K562 (cell line): ENCODE data around the gene RAB5B. TPM values are rescaled to one million over a fixed set of nuclear protein-coding genes. Genes with fewer than 3 reads are reported as not detected.

Experiments
- ASH1L ChIP-seq: fragments of 450-650 bp; IDR thresholded peaks from 2 replicates; pipeline ENCODE4 v1.6.1; 2018; ENCODE audit warnings: borderline replicate concordance, mild to moderate bottlenecking, low read depth; ENCODE audit not compliant: partially characterized antibody
- BCL6 ChIP-seq: fragments of 250-450 bp; sonication (Bioruptor Pico); IDR thresholded peaks from 2 replicates; pipeline ENCODE4 v1.4.0; 2020
- C11orf30 ChIP-seq: fragments of 450-650 bp; IDR thresholded peaks from 2 replicates; pipeline ENCODE4 v1.6.1; 2016; ENCODE audit warnings: low read depth, mild to moderate bottlenecking
- CEBPG ChIP-seq, 3 experiments: fragments of 200-800 bp in 1 of 3; sonication (Bioruptor generic) in 1 of 3; sonication (generic) in 1 of 3; formaldehyde crosslinking in 1 of 3; IDR thresholded peaks in 2 of 3; conservative IDR thresholded peaks in 1 of 3; 2 replicates each; pipeline versions ENCODE4 v1.6.1 to v1.8.0; 2016 to 2022; ENCODE audit warnings: missing compliant biosample characterization in 2 of 3, missing genetic modification characterization in 2 of 3, mild to moderate bottlenecking in 1 of 3, missing genetic modification reagents in 1 of 3
- CREBBP ChIP-seq: IDR thresholded peaks from one replicate; pipeline ENCODE4 v1.6.1; 2012; ENCODE audit warnings: low read depth, mild to moderate bottlenecking, control low read depth, inconsistent platforms, low read length
- CTCF ChIP-seq, 3 experiments: IDR thresholded peaks in 2 of 3; conservative IDR thresholded peaks in 1 of 3; 2 replicates each; pipeline ENCODE4 v1.5.1; 2011 to 2012; ENCODE audit warnings: low read length in 3 of 3, mild to moderate bottlenecking in 3 of 3, control low read depth in 2 of 3, improper control_type of control experiment in 1 of 3, inconsistent platforms in 1 of 3, low read depth in 1 of 3, mixed read lengths in 1 of 3, moderate library complexity in 1 of 3; ENCODE audit not compliant: insufficient read depth in 2 of 3
- KAT8 ChIP-seq: fragments of 450-650 bp; IDR thresholded peaks from 2 replicates; pipeline ENCODE4 v1.6.1; 2016; ENCODE audit warnings: low read depth, mild to moderate bottlenecking
- NCOA4 ChIP-seq: fragments of 450-650 bp; IDR thresholded peaks from 2 replicates; pipeline ENCODE4 v1.6.1; 2018; ENCODE audit warnings: mild to moderate bottlenecking; ENCODE audit not compliant: partially characterized antibody
- NEUROD1 ChIP-seq: fragments of 150-350 bp; IDR thresholded peaks from 2 replicates; pipeline ENCODE4 v1.6.1; 2014; ENCODE audit warnings: borderline replicate concordance, low read length, low read depth; ENCODE audit not compliant: partially characterized antibody
- NFXL1 ChIP-seq: fragments of 450-650 bp; formaldehyde crosslinking; IDR thresholded peaks from 2 replicates; pipeline ENCODE4 v1.4.0; 2021; ENCODE audit warnings: mild to moderate bottlenecking
- PYGO2 ChIP-seq: fragments of 450-650 bp; IDR thresholded peaks from 2 replicates; pipeline ENCODE4 v1.6.1; 2016; ENCODE audit warnings: mild to moderate bottlenecking, missing genetic modification characterization, moderate library complexity, missing compliant biosample characterization
- SRSF7 ChIP-seq: fragments of 200-400 bp; formaldehyde crosslinking; optimal IDR thresholded peaks from 2 replicates; pipeline ENCODE3; 2017; ENCODE audit warnings: mild to moderate bottlenecking, low read depth, low read length
- TCF3 ChIP-seq: sonication (generic); formaldehyde crosslinking; IDR thresholded peaks from 2 replicates; pipeline ENCODE4 v1.4.0; 2020; ENCODE audit warnings: mild to moderate bottlenecking, missing genetic modification reagents
- ZBTB2 ChIP-seq: fragments of 450-650 bp; IDR thresholded peaks from 2 replicates; pipeline ENCODE4 v1.6.1; 2016; ENCODE audit warnings: antibody characterized with exemption
- ZKSCAN1 ChIP-seq: fragments of 150-350 bp; IDR thresholded peaks from 2 replicates; pipeline ENCODE4 v1.6.1; 2016; ENCODE audit warnings: low read depth, low read length
- ZNF146 ChIP-seq: IDR thresholded peaks from one replicate; pipeline ENCODE4 v1.6.1; 2018; ENCODE audit warnings: missing compliant biosample characterization; ENCODE audit not compliant: unreplicated experiment
- ZNF263 ChIP-seq: sonication (generic); formaldehyde crosslinking; IDR thresholded peaks from 2 replicates; pipeline ENCODE4 v1.8.0; 2022; ENCODE audit warnings: mild to moderate bottlenecking, missing genetic modification reagents, borderline replicate concordance
- polyA plus RNA-seq, 8 experiments: library from polyadenylated mRNA; depleted of rRNA in 4 of 8; stranded (reverse) in 5 of 8; unstranded in 3 of 8; fragments of >200 nt; fragmentation: Nextera tagmentation in 2 of 8; fragmentation: Illumina TruSeq in 1 of 8; extraction: Ambion mirVana in 2 of 8; extraction: Trizol in 1 of 8; gene quantifications; 2 replicates each; pipeline versions ENCODE4 v1.2.1 to v1.2.3, GENCODE V29; 2011 to 2014; ENCODE audit warnings: inconsistent platforms in 1 of 8, missing spikeins in 1 of 8
- total RNA-seq, 7 experiments: library from RNA; depleted of rRNA in 6 of 7; stranded (reverse); fragments of >200 nt in 6 of 7; fragmentation: Illumina TruSeq in 2 of 7; extraction: Trizol in 2 of 7; gene quantifications; 2 replicates each; pipeline versions ENCODE4 v1.2.1 to v1.2.3, GENCODE V29; 2011 to 2021; ENCODE audit warnings: low replicate concordance in 1 of 7
- TF ChIP-seq, protein P1 (sequence below): fragments of 450-650 bp; conservative IDR thresholded peaks from 2 replicates; pipeline ENCODE4 v1.6.1; 2016; ENCODE audit warnings: missing genetic modification characterization, low read depth, mild to moderate bottlenecking, control low read depth, missing compliant biosample characterization
- TF ChIP-seq, protein P2 (sequence below): fragments of 450-650 bp; formaldehyde crosslinking; IDR thresholded peaks from 2 replicates; pipeline ENCODE4 v1.4.0; 2020; ENCODE audit warnings: mild to moderate bottlenecking, moderate library complexity

RAB5B gene
- total and polyA plus RNA-seq, 9 of the 15 experiments (the other 6 are each of a cell fraction or from before 2014, with no cell fraction given), result 6.8 to 73.8 (median 25.2) TPM

DNA sequence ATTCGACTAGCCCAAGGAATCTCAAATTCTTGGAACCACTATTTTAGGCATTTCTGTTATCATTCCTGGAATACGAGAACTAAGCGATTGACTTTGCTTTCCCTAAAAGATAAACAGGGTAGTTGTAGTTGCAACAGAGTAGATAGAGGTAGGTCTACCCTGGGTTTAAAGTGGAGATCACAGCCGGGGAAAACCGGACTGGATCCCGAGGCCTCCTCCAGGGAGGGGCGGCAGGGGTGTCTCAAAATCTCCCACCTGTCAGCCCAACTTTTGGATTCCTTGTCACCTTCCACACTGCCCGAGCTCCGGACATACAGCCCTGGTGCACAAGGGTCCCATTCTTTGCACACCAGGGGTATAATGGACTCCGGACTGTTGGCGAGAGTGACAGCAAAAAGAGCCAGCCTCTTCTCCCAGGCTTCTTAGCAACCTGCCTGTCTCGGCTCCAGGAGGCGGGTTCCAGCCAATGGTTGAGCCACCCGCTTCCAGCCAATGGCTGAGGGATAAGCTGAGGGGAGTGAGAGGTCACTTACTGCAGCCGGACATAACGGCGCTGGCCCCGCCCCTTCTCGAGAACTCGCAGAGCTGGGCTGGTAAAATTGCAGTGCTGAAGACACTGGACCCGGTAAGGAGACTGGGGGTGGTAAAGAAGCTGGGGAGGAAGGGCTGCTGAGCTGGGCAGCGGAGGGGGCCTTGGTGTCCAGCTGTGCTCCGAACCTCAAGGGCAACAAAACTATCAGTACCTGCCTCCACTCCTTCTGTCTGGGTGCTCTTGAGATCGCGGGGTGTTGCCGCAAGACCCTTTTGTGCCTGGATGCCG is 23.0 kb downstream of the RAB5B start, which contains the start of gene SUOX (continued):
- TF ChIP-seq NFXL1 (CRISPR knock-in tag) (peak; percentile 67; the same call in 1 of the 2 replicates), CTCF (IDR thresholded peaks at IDR 0.05 in 2 of 3, conservative IDR thresholded peaks at IDR 0.05 in 1 of 3; ENCODE audit: insufficient read depth in 2 of 3, low read depth in 1 of 3, low read length in 3 of 3) (no peak), KAT8 (no peak), PYGO2 (tag) (no peak), TCF3 (CRISPR knock-in tag) (peak; percentile 15; the same call in 1 of the 2 replicates), ZNF263 (no peak), CEBPG (CRISPR knock-in tag; IDR thresholded peaks at IDR 0.05) (no peak; the same call in none of the 2 replicates), CEBPG (tag; conservative IDR thresholded peaks at IDR 0.05 in 1 of 2, IDR thresholded peaks at IDR 0.05 in 1 of 2) (no peak), NEUROD1 (no peak), C11orf30 (no peak), ASH1L (no peak), NCOA4 (no peak), ZKSCAN1 (no peak), CREBBP (no peak), ZNF146 (CRISPR knock-in tag) (no peak), SRSF7 (no peak), BCL6 (CRISPR knock-in tag) (no peak), ZBTB2 (no peak)
- TF ChIP-seq, protein P1, sequence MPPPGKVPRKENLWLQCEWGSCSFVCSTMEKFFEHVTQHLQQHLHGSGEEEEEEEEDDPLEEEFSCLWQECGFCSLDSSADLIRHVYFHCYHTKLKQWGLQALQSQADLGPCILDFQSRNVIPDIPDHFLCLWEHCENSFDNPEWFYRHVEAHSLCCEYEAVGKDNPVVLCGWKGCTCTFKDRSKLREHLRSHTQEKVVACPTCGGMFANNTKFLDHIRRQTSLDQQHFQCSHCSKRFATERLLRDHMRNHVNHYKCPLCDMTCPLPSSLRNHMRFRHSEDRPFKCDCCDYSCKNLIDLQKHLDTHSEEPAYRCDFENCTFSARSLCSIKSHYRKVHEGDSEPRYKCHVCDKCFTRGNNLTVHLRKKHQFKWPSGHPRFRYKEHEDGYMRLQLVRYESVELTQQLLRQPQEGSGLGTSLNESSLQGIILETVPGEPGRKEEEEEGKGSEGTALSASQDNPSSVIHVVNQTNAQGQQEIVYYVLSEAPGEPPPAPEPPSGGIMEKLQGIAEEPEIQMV, result no peak
- TF ChIP-seq, protein P2, sequence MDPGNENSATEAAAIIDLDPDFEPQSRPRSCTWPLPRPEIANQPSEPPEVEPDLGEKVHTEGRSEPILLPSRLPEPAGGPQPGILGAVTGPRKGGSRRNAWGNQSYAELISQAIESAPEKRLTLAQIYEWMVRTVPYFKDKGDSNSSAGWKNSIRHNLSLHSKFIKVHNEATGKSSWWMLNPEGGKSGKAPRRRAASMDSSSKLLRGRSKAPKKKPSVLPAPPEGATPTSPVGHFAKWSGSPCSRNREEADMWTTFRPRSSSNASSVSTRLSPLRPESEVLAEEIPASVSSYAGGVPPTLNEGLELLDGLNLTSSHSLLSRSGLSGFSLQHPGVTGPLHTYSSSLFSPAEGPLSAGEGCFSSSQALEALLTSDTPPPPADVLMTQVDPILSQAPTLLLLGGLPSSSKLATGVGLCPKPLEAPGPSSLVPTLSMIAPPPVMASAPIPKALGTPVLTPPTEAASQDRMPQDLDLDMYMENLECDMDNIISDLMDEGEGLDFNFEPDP (CRISPR knock-in tag), result peak; percentile 49; the same call in 1 of the 2 replicates
